ENCODE measurements around the gene VSTM5. TPM values are rescaled to one million over a fixed set of nuclear protein-coding genes. Genes with fewer than 3 reads are reported as not detected.

Gene VSTM5
- total and polyA plus RNA-seq, 12 donors: 0.07 to 0.55 (median 0.16) TPM; not detected in 5

DNA sequence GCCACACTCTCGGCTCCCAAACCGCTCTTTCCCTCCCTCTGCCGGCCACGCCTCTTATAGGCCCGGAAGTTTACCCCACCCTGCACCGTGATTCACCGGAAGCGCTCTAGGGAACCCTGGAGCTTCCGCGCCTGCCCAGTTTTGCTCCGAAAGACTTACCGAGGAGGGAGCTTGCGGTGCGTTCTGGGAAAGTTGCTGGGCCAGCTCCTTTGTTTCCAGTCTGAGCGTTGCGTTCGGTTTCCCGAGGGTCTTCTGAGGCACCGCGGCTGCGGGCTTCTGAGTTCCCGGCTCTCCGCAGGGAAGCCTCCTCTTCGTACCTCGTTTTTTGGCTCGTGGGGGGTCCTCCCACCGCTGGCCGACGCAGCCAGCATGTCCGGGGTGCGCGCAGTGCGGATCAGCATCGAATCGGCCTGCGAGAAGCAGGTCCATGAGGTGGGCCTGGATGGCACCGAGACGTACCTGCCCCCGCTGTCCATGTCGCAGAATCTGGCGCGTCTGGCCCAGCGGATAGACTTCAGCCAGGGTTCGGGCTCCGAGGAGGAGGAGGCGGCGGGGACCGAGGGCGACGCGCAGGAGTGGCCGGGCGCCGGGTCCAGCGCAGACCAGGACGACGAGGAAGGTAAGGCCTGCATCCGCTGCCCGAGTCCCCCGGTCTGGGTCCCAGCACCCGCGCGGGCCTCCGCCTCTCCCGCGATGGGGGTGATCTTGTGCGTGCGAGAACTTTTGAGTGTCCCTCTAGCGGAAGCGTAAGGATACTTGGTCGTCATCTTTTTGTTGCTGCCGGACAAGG lies 66.1 kb downstream of the VSTM5 start, which contains the start of gene MED17:
Gene MED17 (plus strand): TSS at position 138 of the 790 bp plus-strand sequence. CDS start 232 bp downstream, at position 370.
- Histone ChIP-seq H3K4me3 (peak within 1 kb of the TSS; percentile 83 to 91 (median 86)), H3K36me3 (replicated peaks in 1 of 2) (peaks cover 0 to 11% of the 10 kb centered on the region in 2 donors), H3K4me1 (replicated peaks in 1 of 2) (peaks cover 20 to 35% of the 10 kb centered on the region in 2 donors), H3K27ac (peak within 1 kb of the TSS; percentile 89 to 98 (median 94)), H3K9me3 (replicated peaks in 1 of 3) (no peaks in the 10 kb centered on the region), H3K27me3 (no peaks in the 10 kb centered on the region)
- TF ChIP-seq CTCF (IDR thresholded peaks at IDR 0.05): peak; percentile 29 to 55 (median 48)
- TF ChIP-seq POLR2A (IDR thresholded peaks at IDR 0.05): peak; percentile 57 to 88
- 0 to 1% (median 0%) methylated on average over 7 to 72 of the region's 72 CpGs for WGBS, 4 donors
- peak; percentile 91 to 96 (median 94) for DNase-seq
- intact Hi-C loops (cut with DNase I): loop anchor here in 1 of 2 donors (5.0 kb wide), 1 partner anchor 42 kb away; the partner anchor contains the start of genes C11orf54 and TAF1D

DNA sequence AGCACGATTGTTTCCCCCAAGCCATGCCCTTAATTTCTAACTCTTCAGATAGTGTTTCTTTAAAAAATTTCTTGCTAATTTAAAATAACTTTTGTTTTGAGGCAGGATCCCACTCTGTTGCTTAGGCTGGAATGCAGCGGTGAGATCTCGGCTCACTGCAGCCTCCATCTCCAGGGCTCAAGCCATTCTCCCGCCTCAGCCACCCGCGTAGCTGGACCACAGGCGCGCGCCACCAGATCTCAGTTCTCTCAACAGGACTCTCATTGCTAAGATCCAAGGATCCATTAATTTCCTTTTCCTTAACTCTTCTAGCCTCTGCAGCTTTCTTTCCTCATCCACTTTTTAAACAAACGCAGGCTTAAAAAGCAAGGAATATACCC lies 66.7 kb downstream of the VSTM5 start:
- peak overlapping the region in 2 of 4 donors; percentile 88 to 91 for H3K4me3 ChIP-seq
- 1% methylated on average over 10 of the region's 10 CpGs for WGBS, 4 donors
- DNase-seq: peak in 1 of 7 donors; percentile 19

GRCh38 chr11:93783362-93783761 lies 67.1 kb downstream of the VSTM5 start:
- WGBS, 4 donors: 55 to 70% (median 60%) methylated on average over 7 of the region's 7 CpGs
- intact Hi-C loops (cut with DNase I): loop anchor here in 1 of 2 donors (5.0 kb wide), 1 partner anchor 41 kb away; the partner anchor contains the start of genes C11orf54 and TAF1D
- H3K36me3 ChIP-seq (replicated peaks in 1 of 2): peaks cover 0 to 5% of the 10 kb centered on the region in 2 donors

More for the DNA sequence above, 66.7 kb downstream of the VSTM5 start:
- peak overlapping the region in 3 of 5 donors; percentile 94 to 98 (median 95) for H3K27ac ChIP-seq
- H3K36me3 ChIP-seq (replicated peaks in 1 of 2): peaks cover 0 to 8% of the 10 kb centered on the region in 2 donors
- no peaks in the 10 kb centered on the region for H3K27me3 ChIP-seq
- TF ChIP-seq CTCF (IDR thresholded peaks at IDR 0.05) (no peak), POLR2A (IDR thresholded peaks at IDR 0.05) (no peak)
- H3K9me3 ChIP-seq (replicated peaks in 1 of 3): no peaks in the 10 kb centered on the region
- H3K4me1 ChIP-seq (replicated peaks in 1 of 2): peaks cover 20 to 35% of the 10 kb centered on the region in 2 donors
- intact Hi-C loops (cut with DNase I): loop anchor here in 1 of 2 donors (5.0 kb wide), 1 partner anchor 41 kb away; the partner anchor contains the start of genes C11orf54 and TAF1D

More at GRCh38 chr11:93783362-93783761, 67.1 kb downstream of the VSTM5 start:
- peak overlapping the region in 2 of 4 donors; percentile 88 to 91 for H3K4me3 ChIP-seq
- TF ChIP-seq CTCF (IDR thresholded peaks at IDR 0.05) (no peak), POLR2A (IDR thresholded peaks at IDR 0.05) (no peak)
- H3K27ac ChIP-seq: peak overlapping the region in 1 of 5 donors; percentile 94
- DNase-seq: no peak
- peaks cover 20 to 35% of the 10 kb centered on the region in 2 donors for H3K4me1 ChIP-seq (replicated peaks in 1 of 2)
- no peaks in the 10 kb centered on the region for H3K27me3 ChIP-seq
- H3K9me3 ChIP-seq (replicated peaks in 1 of 3): no peaks in the 10 kb centered on the region

All from adrenal gland (tissue), 12 donors.